ENCODE results near the gene CUL9.

CUL9 gene

DNA sequence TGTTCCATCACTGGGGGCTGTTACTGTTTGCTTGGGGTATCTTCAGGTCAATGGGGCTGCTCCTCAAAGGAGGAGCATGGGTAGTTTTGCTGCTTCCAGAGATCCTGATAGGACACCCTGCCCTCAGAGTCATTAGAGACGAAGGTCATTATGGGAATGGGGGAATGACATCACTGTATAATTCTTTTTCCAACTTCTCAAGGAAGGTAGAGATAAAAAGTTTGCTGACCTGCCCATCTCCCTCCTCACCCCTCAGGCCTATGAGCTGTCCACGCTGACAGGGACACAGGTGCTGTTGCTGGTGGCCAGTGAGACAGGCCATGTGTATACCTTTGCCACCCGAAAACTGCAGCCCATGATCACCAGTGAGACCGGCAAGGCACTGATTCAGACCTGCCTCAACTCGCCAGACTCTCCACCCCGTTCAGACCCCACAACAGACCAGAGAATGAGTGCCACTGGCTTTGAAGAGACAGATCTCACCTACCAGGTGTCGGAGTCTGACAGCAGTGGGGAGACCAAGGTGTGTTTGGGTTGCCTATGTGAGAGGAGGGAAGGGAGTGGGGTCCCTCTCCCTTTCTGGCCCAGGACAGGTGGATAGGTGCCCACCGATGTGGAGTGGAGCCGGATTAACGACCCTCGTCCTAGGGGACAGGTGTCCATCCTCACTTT is 8.3 kb upstream of the CUL9 start:
- DNase-seq, result no peak

DNA sequence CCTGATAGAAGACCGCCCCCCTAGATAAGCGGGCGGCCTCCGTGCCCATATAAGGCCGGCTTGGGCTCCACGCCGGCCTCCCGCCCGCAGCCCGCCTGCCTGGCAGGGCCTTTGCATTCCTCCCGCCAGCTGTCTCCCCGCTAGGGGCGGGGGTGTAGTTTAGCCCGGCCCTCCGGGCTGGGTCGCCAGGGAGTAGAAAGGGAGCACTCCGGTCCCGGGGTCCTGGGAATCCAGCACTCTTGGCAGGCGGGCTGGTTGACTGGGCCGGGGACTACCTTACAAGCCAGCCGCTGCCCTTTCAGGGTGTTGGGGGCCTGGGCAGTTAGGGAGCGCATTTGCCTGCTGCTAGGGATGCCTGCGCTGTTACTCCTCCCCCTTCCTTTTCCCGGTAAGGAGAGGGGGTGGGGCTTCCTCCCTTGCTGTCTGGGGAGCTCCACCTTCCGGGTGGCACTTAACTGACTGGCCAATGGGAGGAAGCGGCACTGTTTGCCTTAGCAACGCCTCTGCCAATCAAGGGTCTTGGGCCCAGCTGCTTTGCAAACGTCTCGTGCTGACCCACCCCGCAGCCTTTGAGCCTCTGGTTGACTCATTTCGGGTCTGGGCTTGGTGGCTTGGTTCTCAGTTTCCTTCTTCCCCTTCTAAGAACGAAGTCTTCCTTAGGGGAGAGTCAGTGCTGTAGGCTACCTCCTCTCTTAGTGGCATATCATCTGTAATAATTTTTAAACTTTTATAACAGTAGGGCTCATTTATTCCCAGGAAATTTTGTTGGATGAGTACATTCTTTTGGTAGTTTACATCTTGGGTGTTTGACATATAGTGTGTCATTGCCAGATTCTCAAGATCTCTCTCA is 7.5 kb upstream of the CUL9 start:
- peak; percentile 79 to 96 for DNase-seq

DNA sequence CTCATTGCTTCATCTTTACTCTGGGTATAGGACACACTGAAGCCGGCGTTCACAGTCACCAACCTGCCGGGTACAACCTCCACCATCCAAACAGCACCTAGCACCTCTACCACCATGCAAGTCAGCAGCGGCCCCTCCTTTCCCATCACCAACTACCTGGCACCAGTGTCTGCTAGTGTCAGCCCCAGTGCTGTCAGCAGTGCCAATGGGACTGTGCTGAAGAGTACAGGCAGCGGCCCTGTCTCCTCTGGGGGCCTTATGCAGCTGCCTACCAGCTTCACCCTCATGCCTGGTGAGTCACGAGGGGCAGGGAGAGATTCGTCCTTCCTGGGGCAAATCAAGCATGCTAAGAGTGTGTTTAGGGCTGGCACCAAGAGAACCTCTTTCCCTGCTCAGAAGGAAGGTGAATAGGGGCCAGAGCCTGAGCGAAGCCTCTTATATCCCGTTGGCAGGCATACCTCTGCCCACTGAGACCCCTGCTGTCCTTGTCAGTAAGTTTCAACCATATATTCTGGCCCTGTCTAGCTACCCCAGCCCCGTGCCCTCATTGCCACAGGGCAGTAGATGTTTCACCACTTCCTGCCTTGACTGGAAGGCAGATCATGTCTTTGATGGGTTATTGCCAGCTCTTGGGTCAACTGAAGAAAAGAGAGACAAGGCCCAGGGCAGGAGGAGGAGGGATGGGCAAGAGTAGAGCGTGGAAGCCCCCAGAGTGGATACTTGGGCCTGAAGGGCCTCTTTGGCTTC is 6.1 kb upstream of the CUL9 start:
- no peak for DNase-seq

DNA sequence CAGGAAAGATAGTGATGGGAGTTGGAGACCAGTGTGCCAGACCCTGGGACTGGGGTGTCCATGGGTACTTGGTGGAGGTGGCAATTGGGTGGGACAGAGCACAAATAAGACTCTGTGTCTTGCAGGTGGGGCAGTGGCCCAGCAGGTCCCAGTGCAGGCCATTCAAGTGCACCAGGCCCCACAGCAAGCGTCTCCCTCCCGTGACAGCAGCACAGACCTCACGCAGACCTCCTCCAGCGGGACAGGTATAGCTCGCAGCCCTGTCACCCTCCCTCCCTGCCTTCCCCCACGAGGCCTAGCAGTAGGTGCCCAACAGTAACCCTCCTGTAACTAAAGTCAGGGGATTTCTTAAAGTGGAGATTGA is 5.6 kb upstream of the CUL9 start:
- no peak for DNase-seq

DNA sequence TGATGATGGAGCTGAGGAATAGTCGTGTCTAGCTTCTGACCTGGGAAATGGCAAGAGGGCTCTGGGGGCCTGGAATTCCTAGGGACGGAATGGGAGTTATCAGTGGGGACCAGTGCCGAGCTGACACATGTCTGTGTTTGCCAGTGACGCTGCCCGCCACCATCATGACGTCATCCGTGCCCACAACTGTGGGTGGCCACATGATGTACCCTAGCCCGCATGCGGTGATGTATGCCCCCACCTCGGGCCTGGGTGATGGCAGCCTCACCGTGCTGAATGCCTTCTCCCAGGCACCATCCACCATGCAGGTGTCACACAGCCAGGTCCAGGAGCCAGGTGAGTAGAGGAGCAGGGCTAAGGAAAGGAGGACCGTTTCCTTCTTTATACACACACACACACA is 3.8 kb upstream of the CUL9 start:
- DNase-seq, result no peak

DNA sequence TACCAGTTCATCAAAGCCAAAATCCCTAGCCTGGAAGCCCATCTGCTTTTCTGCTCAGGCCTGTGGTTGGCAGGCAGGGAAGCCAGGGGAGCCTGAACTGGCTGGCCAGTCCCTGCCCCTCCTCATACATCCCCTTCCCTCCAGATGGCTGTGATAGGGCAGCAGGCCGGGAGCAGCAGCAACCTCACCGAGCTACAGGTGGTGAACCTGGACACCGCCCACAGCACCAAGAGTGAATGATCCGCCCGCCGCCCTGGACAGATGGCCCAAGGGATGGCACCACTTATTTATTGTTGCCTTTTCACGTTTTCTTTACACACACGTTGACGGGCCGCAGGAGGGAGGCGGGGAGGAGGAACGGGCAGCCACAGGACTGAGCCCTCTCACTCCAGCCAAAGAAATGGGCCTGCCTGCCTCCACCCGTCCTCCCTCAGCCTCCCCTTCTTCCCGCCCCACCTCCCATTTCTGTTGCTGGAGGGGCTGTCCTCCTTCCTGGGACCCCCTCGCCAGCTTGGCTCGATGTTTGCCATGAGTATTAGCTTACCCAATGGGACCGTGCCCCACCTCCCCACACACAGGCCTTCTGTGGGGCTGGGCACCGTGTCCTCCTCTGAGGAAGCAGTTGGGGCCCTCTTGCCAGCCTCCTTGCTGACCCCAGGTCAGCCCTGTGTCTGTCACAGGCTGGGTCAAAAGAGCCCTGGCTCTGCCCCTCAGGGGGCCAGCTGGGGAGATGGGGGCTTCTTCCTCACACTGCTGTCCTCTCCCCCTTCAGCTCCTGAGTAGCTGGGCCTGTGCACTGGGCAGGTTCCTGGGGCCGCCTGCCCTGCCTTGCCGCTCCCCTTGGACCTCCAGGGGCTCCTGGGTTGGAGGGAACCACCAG is 2.8 kb upstream of the CUL9 start:
- DNase-seq, result no peak

DNA sequence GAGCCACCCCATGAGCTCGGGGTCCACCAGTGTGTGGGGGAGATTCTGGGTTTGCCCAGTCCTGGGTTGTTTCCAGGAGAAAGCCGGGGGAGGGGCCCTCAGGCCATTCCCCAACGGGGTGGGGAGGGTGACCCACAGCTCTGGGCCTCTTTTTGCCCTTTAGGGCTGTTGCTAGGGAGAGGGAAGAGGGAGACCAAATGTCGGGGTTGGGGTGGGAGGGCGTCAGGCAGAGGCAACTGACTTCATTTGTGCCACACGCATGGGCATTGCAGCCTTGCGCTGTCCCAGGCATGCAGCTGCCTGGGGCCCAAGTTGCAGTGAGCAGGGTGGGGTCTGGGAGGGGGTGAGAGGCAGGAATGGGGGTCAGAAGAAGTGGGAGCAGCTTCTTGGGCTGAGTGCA is 1.9 kb upstream of the CUL9 start:
- DNase-seq, result no peak

DNA sequence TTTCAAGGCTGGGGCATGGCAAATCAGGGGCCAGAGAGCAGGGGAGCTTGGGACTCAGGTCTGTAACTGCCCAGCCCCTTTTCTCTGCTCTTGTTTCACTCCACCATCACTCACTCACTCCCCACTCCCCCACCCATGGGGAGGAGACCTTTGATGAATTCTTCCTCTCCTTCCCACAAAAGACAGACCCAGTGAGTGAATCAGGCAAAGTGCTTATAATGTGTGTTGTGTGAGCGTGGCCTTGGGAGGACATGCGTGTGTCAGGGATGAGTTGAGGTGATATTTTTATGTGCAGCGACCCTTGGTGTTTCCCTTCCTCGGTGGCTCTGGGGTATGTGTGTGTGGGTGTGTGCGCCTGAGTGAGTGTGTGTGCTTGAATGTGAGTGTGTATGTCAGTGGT is 1.0 kb upstream of the CUL9 start:
- DNase-seq, result no peak

DNA sequence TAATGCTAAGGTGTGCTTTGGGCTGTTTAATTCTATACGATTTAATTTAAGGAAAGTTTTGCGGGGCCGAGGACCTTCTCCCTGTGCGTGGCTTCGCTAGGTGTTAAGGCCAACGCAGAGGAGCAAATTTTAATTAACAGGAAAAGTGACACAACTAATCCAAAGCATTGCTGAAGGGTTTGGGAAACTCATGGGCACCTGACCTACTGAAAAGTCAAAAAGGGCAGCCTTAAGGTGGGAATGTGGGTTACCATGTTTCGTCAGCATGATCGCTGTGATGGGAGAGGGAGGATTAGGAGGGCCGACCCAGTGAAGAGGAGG is 415 bp upstream of the CUL9 start:
- no peak for DNase-seq

DNA sequence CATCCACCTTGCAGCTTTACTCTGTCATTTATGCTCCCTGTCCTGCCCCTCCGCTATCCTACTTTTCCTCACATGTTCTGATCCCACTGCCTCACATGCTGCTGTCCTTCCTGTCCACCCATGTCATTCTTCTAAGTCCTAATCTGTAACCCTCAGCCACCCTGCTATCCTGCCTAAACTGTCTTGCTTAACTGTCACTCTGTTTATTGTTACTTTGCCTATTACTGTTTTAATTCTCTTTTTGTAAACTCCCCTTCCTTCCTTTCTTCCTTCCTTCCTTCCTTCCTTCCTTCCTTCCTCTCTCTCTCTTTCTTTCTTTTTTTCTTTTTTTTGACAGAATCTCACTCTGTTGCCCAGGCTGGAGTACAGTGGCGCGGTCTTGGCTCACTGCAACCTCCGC is 1.4 kb downstream of the CUL9 start:
- DNase-seq, result no peak

DNA sequence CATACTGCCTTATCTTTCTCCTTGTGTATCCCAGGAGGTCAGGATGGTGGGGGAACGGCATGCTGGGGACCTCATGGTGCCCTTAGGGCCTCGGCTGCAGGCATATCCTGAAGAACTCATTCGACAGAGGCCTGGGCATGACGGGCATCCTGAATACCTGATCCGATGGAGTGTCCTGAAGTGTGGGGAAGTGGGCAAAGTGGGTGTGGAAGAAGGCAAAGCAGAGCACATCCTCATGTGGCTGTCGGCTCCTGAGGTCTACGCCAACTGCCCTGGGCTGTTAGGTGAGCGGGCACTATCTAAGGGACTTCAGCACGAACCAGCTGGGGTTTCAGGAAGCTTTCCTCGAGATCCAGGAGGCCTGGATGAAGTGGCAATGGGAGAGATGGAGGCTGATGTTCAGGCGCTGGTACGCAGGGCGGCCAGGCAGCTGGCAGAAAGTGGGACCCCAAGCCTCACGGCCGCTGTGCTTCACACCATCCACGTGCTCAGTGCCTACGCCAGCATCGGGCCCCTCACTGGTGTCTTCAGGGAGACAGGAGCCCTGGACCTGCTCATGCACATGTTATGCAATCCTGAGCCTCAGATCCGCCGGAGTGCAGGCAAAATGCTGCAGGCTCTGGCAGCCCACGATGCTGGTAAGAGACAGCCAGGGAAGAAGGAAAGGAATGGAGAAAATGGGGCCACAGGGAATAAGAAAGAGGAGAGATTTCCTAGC is 2.4 kb downstream of the CUL9 start:
- DNase-seq, result no peak

DNA sequence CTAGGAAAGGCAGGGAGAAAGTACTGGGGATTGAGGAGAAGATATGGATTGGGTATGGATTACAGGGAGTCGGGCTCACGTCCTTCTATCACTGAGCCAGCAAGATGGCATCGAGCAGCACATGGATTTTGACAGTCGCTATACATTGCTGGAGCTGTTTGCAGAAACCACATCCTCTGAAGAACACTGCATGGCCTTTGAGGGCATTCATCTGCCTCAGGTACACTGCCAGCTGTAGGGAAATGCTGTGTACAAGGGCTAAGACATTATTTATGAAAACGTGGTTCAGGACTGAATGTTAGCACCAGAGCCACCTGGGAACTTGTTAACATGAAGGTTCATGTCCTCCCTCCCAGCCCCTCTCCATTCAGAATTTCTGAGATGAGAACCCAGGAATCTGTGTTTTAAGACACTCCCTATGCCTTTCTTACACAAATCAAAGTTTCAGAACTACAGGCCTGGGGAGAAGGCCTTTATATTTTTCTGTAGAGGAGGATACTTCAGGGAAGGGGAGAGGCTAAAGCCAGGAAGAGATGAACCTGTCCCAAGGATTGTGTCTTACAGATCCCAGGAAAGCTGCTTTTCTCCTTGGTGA is 3.5 kb downstream of the CUL9 start:
- DNase-seq, result no peak

DNA sequence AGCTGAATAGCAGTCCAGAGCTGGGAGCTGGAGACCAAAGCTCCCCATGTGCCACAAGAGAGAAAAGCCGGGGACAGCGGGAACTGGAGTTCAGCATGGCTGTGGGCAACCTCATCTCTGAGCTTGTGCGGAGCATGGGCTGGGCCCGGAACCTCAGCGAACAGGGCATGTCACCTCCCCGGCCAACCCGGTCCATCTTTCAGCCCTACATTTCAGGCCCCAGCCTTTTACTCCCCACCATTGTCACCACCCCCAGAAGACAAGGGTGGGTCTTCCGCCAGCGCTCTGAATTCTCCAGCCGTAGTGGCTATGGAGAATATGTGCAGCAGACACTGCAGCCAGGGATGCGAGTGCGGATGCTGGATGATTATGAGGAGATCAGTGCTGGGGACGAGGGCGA is 4.0 kb downstream of the CUL9 start:
- DNase-seq, result no peak

DNA sequence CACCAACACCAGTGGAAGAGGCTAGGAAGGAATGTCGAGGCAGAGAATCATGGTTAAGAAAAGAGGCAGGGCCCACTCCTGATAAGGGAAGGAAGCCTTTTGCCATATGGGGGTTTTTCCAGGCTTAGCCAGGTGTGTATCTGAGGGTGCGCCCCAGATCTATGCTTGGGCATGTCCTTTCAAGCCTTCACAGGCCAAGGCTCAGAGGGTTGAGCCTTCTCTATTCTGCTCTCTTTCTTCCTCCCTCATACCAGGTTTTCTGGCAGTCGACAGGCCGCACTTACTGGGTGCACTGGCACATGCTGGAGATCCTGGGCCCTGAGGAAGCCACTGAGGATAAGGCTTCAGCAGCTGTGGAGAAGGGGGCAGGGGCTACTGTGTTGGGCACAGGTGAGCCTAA is 4.7 kb downstream of the CUL9 start:
- DNase-seq, result no peak

DNA sequence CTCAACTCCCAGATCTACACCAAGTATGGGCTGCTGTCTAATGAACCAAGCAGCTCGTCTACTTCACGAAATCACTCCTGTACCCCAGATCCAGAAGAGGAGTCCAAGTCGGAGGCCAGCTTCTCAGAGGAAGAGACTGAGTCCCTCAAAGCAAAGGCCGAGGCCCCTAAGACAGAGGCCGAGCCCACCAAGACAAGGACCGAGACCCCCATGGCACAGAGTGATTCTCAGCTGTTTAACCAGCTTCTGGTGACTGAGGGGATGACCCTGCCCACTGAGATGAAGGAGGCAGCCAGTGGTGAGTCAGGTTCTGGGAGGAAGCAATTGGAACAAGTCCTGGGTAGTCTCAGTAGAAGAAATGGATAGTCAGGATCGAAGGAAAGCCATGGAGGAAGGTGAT is 5.8 kb downstream of the CUL9 start:
- no peak for DNase-seq

DNA sequence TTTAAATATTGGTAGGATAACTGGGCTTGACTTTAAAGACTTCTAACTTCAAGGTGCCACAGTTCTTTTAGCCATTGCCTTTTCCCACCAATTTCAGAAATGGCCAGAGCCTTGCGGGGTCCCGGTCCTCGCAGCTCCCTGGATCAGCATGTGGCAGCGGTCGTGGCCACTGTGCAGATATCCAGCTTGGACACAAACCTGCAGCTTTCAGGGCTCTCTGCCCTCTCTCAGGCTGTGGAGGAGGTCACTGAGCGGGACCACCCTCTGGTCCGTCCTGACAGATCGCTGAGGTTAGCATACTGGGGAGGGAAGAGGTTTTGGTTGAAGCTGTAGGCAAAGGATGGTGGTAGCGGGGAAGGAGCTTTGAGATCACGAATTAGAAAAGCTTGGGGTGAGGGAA is 6.4 kb downstream of the CUL9 start:
- no peak for DNase-seq

DNA sequence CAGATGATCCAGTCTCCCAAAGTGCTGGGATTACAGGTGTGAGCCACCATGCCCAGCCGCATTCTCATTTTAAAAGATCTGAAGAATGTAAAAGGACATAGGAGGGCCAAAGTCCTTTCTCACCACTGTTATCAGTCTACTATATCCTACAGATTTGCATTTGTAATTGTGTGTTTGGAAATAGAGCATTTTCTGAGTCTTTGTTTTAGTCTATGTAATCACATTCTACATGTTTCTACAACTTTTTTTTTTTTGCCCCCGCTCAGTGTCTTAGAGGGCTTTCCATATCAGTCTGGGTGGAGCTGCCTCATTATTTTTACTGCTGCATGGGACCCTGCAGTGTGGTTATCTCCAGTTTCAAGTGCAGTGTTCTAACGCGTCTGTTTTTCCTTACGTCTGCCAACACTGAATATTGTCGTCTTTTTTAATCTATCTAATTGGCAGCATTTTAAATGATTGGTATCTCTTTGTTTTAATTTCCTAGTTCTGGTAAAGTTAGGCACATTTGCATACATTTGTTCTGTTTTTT is 7.8 kb downstream of the CUL9 start:
- DNase-seq, result no peak

DNA sequence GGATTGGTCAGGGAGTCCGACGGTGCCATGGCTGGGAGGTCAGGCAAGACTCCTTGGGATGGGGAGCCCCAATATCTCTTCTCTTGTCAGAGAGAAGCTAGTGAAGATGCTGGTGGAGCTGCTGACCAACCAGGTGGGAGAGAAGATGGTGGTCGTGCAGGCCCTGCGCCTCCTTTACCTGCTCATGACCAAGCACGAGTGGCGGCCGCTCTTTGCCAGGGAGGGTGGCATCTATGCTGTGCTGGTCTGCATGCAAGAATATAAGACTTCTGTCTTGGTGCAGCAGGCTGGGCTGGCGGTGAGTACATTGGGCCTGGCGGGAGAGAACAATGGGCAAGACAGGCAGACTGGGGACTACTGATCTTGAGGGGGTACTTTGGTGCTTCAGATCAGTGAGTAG is 10.9 kb downstream of the CUL9 start:
- DNase-seq, result no peak

DNA sequence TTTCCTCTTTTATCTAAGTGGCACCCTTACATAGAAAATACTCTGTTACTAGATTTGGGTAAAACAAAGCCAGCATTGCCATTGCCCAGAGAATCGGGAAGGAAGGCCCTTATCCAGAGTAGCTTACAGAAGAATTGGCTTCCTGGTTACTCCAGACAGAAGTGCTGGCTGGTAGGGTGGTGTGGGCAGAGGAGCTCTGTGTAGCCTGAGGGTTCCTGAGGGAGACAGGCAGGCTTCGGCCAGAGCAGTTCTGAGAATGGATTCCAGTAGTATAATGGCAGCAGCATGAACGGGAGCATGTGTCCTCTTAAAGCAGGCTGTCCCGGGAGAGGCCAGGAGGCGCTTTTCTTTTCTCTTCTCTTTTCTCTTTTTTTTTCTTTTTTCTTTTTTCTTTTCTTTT is 11.9 kb downstream of the CUL9 start:
- no peak for DNase-seq

DNA sequence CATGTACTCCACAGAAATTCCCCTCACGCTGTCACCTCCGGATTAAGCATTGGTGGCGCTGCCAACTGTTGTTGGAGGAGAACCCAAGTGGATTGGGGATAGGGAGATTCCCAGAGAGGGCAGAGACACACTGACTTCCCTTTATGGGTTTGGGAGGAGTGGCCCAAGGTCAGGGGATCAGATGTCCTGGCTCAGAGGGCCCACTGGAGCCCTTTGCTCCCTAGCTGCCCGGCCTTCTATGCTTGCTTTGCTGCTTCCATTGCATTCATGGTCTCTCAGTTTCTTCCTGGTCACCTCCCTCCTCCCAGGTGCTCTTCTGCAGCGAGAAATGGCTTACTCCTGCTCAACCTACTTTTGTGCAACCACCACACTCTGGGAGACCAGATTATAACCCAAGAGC is 14.3 kb downstream of the CUL9 start:
- DNase-seq, result no peak

DNA sequence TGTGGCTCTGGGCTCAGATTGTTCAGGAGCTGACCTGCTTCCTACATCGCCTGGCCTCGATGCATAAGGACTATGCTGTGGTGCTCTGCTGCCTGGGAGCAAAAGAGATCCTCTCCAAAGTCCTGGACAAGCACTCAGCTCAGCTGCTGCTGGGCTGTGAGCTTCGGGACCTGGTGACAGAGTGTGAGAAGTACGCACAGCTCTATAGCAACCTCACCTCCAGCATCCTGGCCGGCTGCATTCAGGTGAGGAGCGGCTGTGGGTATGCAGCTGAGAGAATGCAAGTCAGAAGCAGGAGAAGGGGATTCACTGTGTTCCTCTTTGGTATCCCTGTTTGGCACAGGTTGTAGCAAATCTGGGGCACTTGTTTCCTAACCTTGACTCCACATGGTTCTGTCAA is 17.9 kb downstream of the CUL9 start:
- no peak for DNase-seq

DNA sequence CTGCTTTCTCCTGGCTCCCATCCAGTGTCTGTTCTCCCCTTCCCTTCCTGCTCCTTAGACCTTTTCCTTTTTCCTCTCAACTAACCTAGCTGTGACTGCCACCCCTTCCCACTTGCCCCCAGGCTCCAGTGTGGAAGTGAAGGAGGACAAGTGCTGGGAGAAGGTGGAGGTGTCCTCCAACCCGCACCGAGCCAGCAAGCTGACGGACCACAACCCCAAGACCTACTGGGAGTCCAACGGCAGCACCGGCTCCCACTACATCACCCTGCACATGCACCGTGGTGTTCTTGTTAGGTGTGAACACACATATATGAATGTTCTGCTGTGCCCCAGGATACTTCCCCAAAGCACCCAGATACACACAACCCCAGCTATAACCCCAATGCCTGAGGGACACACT is 18.5 kb downstream of the CUL9 start:
- DNase-seq, result no peak
